Brain microvascular endothelial cell (primary cell): ENCODE data around the gene TNFAIP1.

Source experiments
- DNase-seq: peaks from one replicate; pipeline ENCODE4 v3.0.0-alpha.2; 2020
- H3K27ac ChIP-seq: fragments of 250-450 bp; sonication (Bioruptor Pico); 2 replicates; pipeline ENCODE4 v1.5.1; 2020; ENCODE audit warnings: mild to moderate bottlenecking, moderate library complexity
- H3K27me3 ChIP-seq: fragments of 250-450 bp; sonication (Bioruptor Pico); replicated peaks from 2 replicates; pipeline ENCODE4 v1.5.1; 2020; ENCODE audit warnings: mild to moderate bottlenecking
- H3K36me3 ChIP-seq: fragments of 250-450 bp; sonication (Bioruptor Pico); replicated peaks from 2 replicates; pipeline ENCODE4 v1.5.1; 2020; ENCODE audit warnings: mild to moderate bottlenecking
- H3K4me3 ChIP-seq: 2 replicates; pipeline ENCODE4 v1.5.1; 2011; ENCODE audit warnings: low read depth, mild to moderate bottlenecking, control low read depth, low read length, moderate library complexity
- CTCF ChIP-seq: IDR thresholded peaks from 2 replicates; pipeline ENCODE4 v1.5.1; 2011; ENCODE audit warnings: low read depth, mild to moderate bottlenecking, moderate library complexity, low read length, control low read depth, inconsistent platforms; ENCODE audit errors: missing control alignments
- in situ Hi-C: cut with HindIII; loops from 2 replicates; pipeline ENCODE4 v1.10.0; 2017; ENCODE audit warnings: low sequenced_read_pairs, low pct_ligation_motif_present

TNFAIP1 gene

GRCh38 chr17:28390141-28390540 is 54.6 kb downstream of the TNFAIP1 start:
- Histone ChIP-seq H3K4me3 (no peak overlapping the region), H3K27ac (no peak overlapping the region), H3K36me3 (no peaks in the 10 kb centered on the region), H3K27me3 (no peaks in the 10 kb centered on the region)
- no peak for DNase-seq
- TF ChIP-seq CTCF: no peak
- in situ Hi-C loops: no loop called here

GRCh38 chr17:28390563-28390962 is 55.0 kb downstream of the TNFAIP1 start:
- Histone ChIP-seq H3K36me3 (no peaks in the 10 kb centered on the region), H3K27me3 (no peaks in the 10 kb centered on the region), H3K4me3 (no peak overlapping the region), H3K27ac (no peak overlapping the region)
- DNase-seq: no peak
- no peak for TF ChIP-seq CTCF
- in situ Hi-C loops: no loop called here

GRCh38 chr17:28390984-28391383 is 55.4 kb downstream of the TNFAIP1 start:
- Histone ChIP-seq H3K36me3 (no peaks in the 10 kb centered on the region), H3K27ac (no peak overlapping the region), H3K4me3 (no peak overlapping the region), H3K27me3 (no peaks in the 10 kb centered on the region)
- DNase-seq: no peak
- in situ Hi-C loops: no loop called here
- no peak for TF ChIP-seq CTCF

- no peak for DNase-seq
- Histone ChIP-seq H3K36me3 (no peaks in the 10 kb centered on the region), H3K4me3 (no peak overlapping the region), H3K27ac (no peak overlapping the region), H3K27me3 (no peaks in the 10 kb centered on the region)
- in situ Hi-C loops: no loop called here
- TF ChIP-seq CTCF: no peak
These were observed 55.8 kb downstream of the TNFAIP1 start for GRCh38 chr17:28391401-28391800.

DNA sequence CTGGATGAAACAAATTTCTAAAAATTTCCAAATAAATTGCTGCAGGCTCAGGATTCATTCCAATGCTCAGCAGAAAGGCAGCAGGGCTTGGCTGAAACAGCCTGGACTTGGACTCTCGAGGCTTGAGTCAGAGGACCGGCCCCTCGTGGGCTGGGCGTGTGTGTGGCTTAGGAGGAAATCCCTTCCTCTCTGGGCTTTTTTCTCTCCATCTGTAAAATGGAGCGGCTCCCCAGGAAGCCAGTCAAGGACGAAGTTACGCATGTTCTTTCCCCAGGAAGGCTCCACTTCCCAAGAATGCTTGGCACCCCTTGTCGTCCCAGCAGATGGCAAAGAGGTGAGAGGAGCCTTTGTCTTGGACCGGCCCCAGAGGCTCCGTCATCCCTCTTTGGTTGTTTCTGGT is 56.9 kb downstream of the TNFAIP1 start:
- no peaks in the 10 kb centered on the region for H3K27me3 ChIP-seq
- no peak overlapping the region for H3K27ac ChIP-seq
- no peaks in the 10 kb centered on the region for H3K36me3 ChIP-seq
- H3K4me3 ChIP-seq: no peak overlapping the region
- DNase-seq: no peak
- TF ChIP-seq CTCF: no peak
- in situ Hi-C loops: no loop called here

GRCh38 chr17:28394337-28395116 is 59.0 kb downstream of the TNFAIP1 start:
- H3K36me3 ChIP-seq: no peaks in the 10 kb centered on the region
- TF ChIP-seq CTCF: no peak
- H3K4me3 ChIP-seq: no peak overlapping the region
- DNase-seq: no peak
- in situ Hi-C loops: no loop called here
- no peaks in the 10 kb centered on the region for H3K27me3 ChIP-seq
- no peak overlapping the region for H3K27ac ChIP-seq
